GM18873 (cell line): ENCODE data around the gene CTRB2.
"Not testable (repeated sequence)": the region's sequence is repeated elsewhere in the genome, so short reads cannot be mapped to it uniquely, and the experiment has no call there.

ENCODE experiments used
- ATAC-seq: cut with Tn5 transposase; IDR thresholded peaks from one replicate; pipeline ENCODE4 v1.9.1; 2021; ENCODE audit warnings: mild to moderate bottlenecking, moderate library complexity, moderate number of reproducible peaks; ENCODE audit not compliant: unreplicated experiment, low FRiP score

The CTRB2 gene

DNA sequence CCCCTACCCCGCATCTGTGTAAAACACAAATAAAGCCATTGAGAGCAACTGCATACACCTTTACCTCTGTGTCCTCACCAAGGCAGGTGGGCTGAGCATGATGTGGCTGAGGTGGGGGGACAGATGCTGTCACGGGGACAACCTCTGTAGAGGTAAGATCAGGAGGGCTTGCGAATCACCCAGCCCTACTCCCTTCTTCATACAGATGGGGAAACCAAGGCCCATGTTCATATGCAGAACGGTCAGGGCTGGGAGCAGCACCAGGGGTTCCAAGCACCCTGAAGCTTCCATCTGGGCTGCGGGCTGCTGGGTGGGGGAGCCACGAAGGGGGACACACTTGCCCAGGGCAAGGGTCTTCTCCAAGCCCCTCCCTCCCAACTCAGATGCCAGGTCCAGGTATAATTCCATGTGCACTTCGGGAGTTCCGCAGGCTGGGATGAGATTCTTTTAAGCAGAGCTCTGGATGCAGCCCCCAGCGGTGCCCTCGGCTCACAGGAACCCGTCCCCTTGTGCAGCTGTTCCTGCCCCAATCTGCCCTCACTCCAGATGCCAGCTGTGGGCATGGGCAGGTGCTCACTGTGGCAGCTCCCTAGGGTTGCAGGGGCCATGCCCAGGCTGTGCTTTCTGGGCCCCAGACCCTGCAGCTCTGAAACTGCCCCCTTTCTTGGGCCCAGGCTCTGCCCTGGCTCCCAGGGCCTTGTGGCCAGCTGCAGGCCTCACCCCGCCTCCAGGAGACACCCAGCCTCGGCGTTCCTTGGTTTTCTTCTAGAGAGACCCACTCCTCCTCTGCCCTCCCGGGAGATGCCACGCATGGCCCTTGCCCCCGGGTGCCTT lies 21.4 kb upstream of the CTRB2 start:
- ATAC-seq = no peak

DNA sequence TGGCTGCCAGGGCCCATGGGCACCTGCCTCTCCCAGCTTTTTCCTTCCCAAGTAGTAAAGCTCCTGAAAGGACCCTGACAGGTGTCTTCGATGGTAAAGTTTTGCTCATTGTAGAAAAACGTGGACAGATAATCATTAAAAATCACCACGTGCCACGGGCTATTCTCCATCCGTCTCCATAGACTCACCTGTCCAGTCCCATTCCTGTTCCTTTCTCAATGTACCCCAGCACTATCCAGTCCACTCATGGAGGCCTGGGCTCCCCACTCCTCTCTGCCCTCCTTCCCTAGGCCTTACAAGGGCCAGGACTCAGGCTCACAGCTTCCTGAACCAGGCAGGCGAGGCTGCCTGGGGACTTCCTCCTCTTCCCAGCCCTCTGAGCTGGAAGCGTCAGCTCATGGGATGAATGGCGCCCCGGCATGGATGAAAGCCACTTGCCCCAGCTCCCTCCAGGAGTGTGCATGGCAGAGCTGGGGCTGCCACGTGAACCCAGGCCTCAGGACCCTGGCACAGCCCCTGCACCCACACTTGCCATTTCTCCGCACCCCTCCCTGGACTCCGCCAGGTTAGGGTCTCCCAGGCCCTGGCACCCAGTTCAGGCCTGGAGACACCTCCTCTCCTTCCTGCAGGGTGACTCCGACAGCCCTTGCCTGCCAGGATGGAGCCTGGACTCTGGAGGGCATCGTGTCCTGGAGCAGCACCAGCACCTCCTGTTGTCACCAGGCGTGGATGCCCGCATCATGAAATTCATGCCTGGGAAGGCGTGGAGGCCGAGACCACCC lies 20.6 kb upstream of the CTRB2 start:
- ATAC-seq = no peak

DNA sequence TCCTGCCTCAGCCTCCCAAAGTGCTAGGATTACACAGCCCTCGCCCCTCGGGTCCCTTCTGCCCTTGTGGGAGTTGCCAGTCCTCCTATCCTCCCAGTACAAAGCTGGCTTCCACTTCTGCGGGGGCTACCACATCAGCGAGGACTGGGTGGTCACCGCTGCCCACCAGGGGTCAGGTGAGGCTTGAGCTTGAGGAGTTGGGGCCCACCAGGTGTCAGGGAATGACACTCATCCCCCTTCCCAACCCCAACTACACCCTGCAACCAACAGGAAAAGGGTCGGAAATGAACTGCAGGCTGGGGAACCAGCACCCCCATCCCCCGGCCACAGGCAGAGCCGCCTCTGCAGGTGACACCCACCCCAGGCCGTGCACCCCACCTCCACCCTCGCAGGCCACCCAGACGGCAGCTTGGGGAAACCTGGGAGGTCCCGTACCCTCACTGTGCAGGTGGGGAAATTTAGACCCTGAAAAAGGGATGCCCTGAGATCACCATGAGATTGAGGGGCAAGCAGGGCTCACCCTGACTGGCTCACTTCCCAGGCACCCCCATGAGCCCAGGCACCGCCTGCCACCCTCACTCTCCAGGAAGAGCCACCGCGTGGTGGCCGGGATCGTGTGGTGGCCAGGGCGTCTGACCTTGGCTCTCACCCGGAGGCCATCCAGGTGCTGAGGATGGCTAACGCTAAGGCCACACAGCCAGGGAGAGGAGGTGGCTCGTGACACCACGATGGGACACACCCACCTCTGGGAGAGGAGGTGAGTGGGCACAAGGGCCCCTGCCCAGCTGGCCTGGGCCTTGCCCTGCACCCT lies 19.8 kb upstream of the CTRB2 start:
- ATAC-seq = no peak

DNA sequence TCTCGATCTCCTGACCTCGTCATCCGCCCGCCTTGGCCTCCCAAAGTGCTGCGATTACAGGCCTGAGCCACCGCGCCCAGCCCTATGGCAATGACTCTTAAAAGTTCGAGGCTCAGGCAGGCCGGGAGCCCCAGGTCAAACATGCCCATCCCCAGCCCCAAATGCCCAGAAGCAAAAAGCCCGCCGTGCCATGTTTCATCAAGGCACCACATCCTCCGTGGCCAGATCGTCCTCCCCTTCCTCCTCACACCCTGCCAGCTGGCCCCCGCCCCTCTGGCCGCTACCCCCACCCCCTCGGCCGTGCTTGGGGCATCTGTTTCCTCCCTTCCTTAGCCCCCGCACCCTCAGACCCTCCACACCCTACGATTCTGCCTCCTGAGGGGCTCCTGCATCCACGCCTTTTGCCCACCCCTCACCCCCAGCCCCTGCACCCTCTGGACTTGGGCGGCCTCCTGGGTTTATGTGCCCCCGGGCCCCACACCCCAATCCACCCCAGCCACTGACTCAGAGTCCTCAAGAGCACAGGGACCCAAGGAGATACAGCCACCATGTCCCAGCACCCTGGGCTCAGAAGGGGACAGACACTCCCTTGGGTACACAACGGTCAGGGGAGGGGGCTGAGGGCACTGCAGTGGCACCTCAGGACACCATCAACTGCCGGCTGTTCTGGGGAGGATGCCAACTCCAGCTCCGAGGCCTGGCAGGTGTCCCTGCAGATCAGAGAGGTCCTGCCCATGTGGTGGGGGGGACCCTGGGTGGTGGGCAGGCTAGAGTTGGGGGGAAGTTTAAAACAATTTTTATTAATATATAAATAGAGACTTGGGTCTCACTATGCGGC lies 18.9 kb upstream of the CTRB2 start:
- no peak for ATAC-seq

DNA sequence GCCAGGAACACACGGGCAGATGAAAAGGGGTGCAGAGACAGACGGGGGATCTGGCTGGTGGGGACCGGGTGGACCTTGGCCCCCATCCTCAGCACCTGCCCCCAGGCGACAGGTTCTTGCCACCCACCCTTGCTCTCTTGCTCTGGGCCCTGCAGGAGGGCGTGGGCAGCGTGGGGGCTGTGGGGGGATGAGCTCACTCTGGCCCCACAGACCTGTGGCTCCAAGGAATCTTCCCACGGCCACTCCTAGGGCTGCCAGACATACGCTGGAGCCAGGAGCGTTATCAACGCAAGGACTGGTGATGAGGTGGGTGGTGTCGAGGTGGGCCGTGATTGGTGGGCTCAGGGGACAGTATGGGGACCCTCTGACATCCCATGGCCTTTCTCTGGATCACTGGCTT lies 18.1 kb upstream of the CTRB2 start:
- no peak for ATAC-seq

DNA sequence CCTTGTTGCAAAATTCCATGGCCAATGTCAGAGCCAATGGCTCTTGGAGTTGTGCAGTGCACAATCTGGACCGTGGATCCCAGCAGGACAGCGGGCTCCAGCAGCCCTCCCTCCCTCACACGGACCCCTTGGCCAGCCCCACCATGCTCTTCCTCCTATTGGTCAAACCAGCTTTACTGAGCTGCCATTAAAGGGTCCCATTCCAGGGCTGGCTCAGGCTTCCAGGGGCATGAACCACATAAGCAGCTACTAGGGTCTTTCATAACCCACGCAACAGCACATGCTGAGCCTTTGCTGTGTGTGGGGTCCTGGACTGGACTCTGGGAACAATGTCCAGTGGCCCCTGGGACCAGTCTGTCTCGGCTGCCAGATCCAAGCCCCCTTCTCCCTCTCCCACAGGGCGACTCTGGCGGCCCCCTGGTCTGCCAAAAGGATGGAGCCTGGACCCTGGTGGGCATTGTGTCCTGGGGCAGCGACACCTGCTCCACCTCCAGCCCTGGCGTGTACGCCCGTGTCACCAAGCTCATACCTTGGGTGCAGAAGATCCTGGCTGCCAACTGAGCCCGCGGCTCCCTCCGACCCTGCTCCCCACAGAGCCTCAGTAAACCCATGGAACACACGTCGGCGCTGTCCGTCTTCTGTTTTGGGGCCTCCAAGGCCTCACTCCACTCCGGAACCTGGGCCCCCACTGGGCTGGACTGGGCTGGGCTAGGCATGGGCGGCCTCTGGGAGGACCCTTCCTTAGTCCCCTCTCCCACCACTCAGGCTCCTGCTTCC lies 17.5 kb upstream of the CTRB2 start:
- ATAC-seq = no peak

DNA sequence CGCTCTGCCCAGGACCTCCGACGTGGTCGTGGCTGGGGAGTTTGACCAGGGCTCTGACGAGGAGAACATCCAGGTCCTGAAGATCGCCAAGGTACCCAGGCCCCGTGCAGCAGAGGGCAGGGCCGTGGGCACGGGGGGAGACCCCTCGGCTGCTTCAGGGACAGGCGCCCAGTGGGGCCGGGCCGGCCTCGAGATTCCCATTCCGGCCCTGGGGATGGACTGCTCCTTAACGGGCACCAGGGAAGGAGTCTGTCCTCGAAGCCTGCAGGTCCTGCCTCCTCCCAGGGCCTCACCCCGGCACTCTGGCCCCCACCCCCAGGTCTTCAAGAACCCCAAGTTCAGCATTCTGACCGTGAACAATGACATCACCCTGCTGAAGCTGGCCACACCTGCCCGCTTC lies 16.2 kb upstream of the CTRB2 start:
- not testable (repeated sequence) for ATAC-seq

DNA sequence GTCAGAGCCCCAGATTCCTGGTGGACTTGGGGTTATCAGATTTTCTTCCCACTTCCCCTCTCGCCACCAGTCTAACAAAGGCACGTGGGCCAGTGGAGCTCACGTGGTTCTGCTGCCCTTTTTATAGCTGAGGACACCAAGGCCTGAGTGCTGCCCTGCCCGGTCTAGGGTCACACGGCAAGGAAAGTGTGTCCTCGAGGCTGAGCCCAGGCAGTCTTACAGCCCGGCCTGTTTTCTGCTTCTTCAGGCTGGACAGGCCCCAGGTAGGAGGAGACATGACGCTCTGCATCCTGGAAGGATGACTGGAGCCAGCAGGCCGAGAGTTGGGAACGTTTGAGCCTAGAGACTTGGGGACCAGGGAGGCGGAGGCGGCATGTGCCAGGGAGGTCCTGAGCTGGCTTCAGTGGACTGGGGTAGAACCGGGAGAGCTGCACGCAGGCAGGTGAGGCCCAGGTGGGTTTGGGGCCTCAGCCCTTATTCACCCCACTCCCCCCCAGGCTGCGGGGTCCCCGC lies 15.4 kb upstream of the CTRB2 start:
- no peak for ATAC-seq

DNA sequence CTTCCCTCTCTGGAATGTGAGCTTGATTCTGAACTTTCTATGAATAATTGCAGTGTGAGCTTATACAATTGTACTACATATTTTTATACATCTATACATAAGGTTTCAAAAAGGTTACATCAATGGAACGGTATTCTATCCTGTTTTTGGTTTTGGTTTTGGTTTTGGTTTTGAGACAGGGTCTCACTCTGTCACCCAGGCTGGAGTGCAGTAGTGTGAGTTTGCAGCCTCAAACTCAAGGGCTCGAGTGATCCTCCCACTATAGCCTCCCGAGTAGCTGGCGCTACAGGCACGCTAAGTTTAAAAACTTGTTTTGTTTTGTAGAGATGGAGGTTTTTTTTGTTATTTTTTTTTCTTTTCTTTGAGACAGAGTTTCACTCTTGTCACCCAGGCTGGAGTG lies 12.9 kb upstream of the CTRB2 start:
- ATAC-seq = no peak

DNA sequence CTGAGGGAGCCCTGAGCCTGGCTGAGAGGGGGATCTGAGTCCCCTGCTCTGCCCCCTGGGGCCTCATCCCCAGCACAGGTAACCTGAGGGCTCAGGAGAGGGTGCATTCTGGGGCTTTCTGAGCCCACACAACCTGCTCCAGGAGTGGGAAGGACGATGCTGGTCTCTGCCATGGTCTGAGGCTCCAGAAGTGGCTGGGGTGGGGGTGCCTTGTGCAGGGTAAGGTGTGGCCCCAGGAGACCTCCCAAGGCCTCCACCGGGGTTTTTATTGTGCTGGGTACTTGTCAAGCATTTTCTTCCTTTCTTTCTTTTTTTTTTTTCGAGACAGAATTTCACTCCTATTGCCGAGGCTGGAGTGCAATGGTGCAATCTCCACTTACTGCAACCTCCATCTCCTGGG lies 12.1 kb upstream of the CTRB2 start:
- no peak for ATAC-seq

DNA sequence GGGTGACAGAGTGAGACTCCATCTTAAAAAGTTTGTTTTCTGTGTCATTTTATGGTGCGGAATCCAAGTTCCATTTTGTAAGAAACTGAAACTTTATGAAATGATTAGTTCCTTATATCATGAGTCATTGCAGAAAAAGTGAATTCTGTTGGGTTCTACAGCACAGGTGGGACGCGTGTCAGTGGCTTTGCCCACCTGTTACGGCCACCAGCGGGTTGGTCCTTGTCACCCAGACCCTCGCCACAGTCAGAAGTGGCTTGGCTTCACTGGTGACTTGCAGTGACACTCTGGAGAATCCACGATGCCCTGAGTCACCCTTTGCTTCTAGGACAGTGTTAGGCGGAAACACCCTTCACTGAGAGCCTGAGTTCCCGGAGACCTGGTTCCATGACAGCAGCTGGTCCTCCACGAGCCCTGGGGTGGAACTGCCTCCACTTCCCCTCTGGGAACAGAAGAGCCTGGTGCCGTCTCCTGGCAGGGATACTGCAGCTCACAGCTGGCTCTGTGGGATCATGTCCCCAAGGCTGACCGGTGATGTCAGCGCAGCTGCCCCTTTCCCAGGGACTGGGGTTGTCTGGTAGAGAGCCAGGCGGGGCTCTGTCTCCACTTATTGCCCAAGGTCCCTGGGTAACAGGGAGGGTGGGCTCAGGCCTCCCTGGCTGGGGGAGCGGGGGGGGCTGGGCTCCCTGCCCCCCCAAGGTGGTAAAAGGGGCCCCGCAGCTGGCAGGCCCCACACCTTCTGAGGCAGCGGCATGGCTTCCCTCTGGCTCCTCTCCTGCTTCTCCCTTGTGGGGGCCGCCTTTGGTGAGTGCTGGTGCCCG lies 11.5 kb upstream of the CTRB2 start, which contains the start of gene CTRB1:
Gene CTRB1 (plus strand): TSS at position 733 of the 821 bp plus-strand sequence. CDS start 20 bp downstream, at position 753.
- no peak for ATAC-seq

DNA sequence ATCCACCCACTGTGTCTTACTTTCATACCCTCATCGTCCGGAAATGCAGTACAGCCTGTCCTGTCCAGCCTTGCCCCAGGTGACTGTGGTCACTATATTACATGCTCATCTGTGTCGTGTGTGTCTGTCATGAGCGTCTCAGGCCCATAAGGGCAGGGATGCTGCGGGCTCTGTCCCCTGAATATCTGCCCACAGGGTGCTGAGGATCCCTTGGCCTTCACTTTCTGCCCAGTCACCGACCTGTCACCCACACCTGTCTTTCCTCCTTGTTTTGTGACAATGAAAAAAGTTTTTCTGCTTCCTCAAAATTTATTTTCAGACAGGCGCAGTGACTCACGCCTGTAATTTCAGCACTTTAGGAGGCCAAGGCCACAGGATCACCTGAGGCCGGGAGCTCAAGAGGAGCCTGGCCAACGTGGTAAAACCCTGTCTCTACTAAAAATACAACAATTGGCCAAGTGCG lies 10.5 kb upstream of the CTRB2 start:
- ATAC-seq = no peak

DNA sequence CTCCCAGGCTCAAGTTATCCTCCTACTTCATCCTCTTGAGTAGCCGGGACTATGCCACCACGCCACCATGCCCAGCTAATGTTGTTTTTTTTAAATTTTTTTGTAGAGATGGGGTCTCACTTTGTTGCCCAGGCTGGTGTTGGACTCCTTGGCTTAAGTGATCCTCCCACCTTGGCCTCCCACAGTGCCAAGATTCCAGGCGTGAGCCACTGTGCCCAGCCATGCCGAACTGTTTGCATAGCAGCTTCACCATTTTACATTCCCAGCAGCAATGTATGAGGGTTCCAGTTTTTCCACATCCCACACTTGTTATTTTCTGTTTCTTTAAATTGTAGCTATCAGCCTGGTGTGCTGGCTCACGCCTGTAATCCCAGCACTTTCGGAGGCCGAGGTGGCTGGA lies 9.6 kb upstream of the CTRB2 start:
- ATAC-seq = no peak

DNA sequence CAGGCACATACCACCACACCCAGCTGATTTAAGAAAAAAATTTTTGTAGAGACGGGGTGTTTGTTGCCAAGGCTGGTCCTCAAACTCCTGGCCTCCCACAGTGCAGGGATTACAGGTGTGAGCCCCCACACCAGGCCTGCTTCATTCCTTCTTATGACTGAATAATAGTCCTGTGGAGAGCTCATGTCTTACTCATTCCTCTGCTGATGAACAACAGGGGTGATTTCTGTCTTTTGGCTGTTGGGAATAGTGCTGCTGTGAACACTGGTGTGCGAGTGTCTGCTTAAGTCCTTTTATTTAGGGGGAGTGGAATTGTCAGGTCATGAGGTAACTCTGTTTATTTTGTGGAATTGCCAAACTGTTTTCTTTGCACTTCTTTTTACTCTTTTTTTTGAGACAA lies 9.2 kb upstream of the CTRB2 start:
- ATAC-seq = no peak

DNA sequence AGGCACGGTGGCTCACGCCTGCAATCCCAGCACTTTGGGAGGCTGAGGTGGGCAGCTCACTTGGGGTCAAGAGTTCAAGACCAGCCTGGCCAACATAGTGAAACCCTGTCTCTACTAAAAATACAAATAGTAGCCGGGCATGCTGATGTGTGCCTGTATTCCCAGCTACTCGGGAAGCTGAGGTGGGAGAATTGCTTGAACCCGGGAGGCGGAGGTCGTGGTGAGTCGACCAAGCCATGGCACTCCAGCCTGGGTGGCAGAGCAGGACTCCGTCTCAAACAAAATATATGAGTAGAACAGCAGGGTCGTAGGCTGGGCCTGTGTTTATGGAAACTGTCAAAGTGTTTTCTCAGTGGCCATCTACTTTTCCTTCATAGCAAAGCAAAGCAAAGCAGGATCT lies 4.3 kb upstream of the CTRB2 start:
- not testable (repeated sequence) for ATAC-seq

DNA sequence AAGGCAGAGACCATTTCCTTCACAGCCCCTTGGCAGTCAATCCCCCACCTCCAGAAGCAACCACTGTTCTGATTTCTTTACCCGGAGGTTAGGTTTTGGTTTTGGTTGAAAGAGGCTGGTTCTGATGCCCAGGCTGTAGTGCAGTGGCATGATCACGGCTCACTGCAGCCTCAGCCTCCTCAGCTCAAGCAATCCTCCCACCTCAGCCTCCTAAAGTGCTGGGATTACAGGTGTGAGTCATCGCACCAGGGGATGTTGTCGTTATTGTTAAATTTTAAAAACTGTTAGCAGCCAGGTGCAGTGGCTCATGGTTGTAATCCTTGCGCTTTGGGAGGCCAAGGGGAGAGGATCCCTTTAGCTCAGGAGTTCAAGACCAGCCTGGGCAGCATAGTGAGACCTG lies 3.0 kb upstream of the CTRB2 start:
- no peak for ATAC-seq

DNA sequence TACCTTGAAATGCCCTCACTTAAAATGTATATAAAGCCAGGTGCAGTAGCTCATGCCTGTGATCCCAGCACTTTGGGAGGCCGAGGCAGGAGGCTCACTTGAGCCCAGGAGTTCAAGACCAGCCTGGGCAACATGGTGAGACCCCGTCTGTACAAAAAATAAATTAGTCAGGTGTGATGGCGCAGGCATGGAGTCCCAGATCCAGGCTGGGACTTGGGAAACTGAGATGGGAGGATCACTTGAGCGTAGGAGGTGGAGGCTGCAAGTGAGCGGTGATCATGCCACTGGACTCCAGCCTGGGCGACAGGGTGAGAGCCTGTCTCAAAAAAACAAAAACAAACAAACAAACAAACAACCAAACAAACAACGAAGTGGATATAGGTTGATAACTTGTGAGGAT lies 2.6 kb upstream of the CTRB2 start:
- ATAC-seq = not testable (repeated sequence)

DNA sequence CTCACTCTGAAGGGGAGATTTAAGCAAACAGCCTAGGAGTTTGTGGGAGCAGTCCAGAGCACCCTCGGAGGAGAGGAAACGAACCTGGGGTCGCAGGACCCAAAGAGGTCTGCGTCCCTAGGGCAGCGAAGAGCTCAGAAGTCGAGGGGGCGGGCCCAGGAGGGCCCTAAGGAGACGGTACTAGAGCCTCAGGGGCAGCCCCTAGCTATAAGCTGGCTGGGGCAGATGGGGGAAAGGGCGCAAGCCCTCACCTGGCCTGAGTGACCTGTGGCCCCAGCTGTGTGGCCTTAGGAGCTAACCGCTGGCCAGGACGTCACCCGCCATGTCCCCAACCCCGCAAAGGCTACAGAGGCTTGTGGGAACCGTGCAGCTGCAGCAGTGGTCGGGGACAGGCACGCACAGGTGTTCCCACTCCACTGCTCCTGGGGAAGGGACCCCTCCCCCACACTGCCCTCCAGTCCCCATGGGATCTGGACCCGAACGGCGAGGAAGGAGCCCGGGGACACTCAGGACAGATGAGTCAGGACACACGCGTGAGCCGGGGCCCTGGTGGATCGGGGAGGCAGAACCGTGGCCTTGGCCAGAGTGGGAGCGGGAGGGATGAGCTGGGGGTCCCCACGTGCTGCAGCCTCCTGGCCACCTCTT lies 2.0 kb upstream of the CTRB2 start:
- no peak for ATAC-seq
